ENCODE results near the gene EFNA2. TPM values are rescaled to one million over a fixed set of nuclear protein-coding genes. Genes with fewer than 3 reads are reported as not detected.

EFNA2 gene
- total and polyA plus RNA-seq, 2 of the 8 experiments (the other 6 are each of a cell fraction or from before 2014, with no cell fraction given) = 4.0 to 7.0 TPM

DNA sequence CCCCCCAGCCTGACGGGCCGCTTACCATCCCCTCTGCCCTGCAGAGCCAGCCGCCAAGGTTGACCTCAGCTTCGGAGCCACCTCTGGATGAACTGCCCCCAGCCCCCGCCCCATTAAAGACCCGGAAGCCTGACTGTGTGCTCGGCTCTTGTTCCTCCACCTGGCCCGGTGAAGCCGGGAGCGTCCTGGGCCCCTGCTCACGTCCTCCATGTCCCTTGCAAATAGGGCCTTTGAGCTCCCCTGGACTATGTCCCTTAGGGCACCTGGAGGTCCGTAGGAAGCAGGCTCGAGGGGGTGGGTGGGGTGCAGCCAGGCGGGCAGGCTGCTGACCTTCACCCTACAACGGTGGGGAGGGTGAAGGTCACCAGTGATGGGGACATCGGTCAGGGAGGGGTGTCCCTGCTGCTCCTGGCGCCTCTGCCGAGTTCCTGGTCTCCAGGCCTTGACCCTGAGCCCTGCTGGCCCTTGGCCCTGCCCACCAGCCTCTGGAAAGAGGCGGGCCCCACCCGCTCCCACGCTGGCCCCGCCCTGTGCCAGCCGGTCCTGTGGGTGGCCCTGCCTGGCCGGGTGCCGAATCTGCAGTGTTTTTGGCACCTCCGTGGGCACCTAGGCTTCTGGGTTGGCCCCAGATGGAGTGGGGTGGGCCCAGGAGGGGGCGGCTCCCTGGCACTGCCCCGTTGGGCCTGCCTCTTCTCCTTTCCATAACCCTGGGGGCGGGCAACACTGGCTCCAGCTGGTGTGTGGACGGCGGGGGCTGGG, 40.8 kb upstream of the EFNA2 start:
- H3K79me2 ChIP-seq (ENCODE audit: control insufficient read depth in 1 of 2, insufficient read depth in 2 of 2, low read length in 2 of 2) = peaks cover 0 to 8% of the 10 kb centered on the region in 2 experiments; a peak in 1 of 4 replicates
- no peak overlapping the region for H3K9ac ChIP-seq (replicated peaks in 1 of 4; ENCODE audit: extremely low read depth in 1 of 4, low read depth in 3 of 4, low read length in 3 of 4)
- H3K23ac ChIP-seq (ENCODE audit: insufficient read length) = no peak overlapping the region
- H4K20me1 ChIP-seq (replicated peaks in 1 of 2; ENCODE audit: control insufficient read depth in 1 of 2, insufficient read depth in 2 of 2, low read length in 2 of 2) = peaks cover 0 to 7% of the 10 kb centered on the region in 2 experiments
- no peak overlapping the region for H2AK5ac ChIP-seq (ENCODE audit: low read depth, low read length)
- ChIA-PET CTCF (ENCODE audit: partially characterized antibody) (interaction anchor here (0.6 to 7.7 kb wide), 26 partner anchors 8 to 381 kb away, joined by 3 to 212 read pairs (median 4); partner anchors contain the start of genes CIRBP and FAM174C), POLR2A (ENCODE audit: partially characterized antibody) (interaction anchor here (0.7 to 10.1 kb wide), 14 partner anchors 9 to 194 kb away, joined by 3 to 355 read pairs (median 4); partner anchors contain the start of genes ARHGAP45, CIRBP, FAM174C and GPX4)
- H3K4ac ChIP-seq (replicated peaks; ENCODE audit: insufficient read length, low read depth, low read length) = no peak overlapping the region
- peak overlapping the region; percentile 18; the same call in 1 of the 2 replicates for H2BK5ac ChIP-seq (ENCODE audit: low read depth, low read length)
- H2AFZ ChIP-seq (ENCODE audit: low read length) = no peak overlapping the region
- H3K36me3 ChIP-seq (ENCODE audit: control insufficient read depth in 2 of 4, insufficient read depth in 4 of 4, low read length in 3 of 4) = peaks cover 0 to under 1% (median 0%) of the 10 kb centered on the region in 4 experiments; a peak in 2 of 8 replicates
- peak overlapping the region in 1 of 2 experiments; percentile 39; a peak in 1 of 4 replicates for H3K4me2 ChIP-seq (ENCODE audit: insufficient read depth in 1 of 2, low read depth in 2 of 2, low read length in 2 of 2)
- no peak overlapping the region for H2BK20ac ChIP-seq (ENCODE audit: low read length)
- H3K56ac ChIP-seq (replicated peaks; ENCODE audit: insufficient read length, low read depth, low read length) = no peak overlapping the region
- H4K8ac ChIP-seq (ENCODE audit: extremely low read depth, insufficient read depth, low read length) = peak overlapping the region; percentile 29; the same call in 1 of the 2 replicates
- TF ChIP-seq SP4 (IDR thresholded peaks at IDR 0.05; ENCODE audit: low read length) (no peak), BACH1 (IDR thresholded peaks at IDR 0.05; ENCODE audit: low read length) (no peak)
- no peak overlapping the region for H2BK15ac ChIP-seq (ENCODE audit: low read length)
- peaks cover 0 to 21% (median 7%) of the 10 kb centered on the region in 4 experiments; a peak in 5 of 7 replicates for H3K4me1 ChIP-seq (replicated peaks in 1 of 4; ENCODE audit: control insufficient read depth in 3 of 4, insufficient read depth in 4 of 4, low read length in 3 of 4)
- no peak overlapping the region for H3K4me3 ChIP-seq (ENCODE audit: extremely low read depth in 1 of 4, insufficient read depth in 2 of 4, low read depth in 3 of 4, low read length in 4 of 4)
- no peaks in the 10 kb centered on the region for H3K9me3 ChIP-seq (ENCODE audit: insufficient read depth in 2 of 2, low read depth in 1 of 2, low read length in 1 of 2)
- H3K27ac ChIP-seq (ENCODE audit: low read depth, low read length) = 0 out of 2 replicates have a peak overlapping the region, but pooled peaks have one; percentile 16
- H3K18ac ChIP-seq (ENCODE audit: extremely low read depth, low read length) = peak overlapping the region; percentile 32; the same call in 1 of the 2 replicates
- FAIRE-seq = no peak
- H3K14ac ChIP-seq (ENCODE audit: insufficient read length) = no peak overlapping the region
- 75% methylated on average over 23 of the region's 31 CpGs; no CpG with 5 or more reads in 1 of the 2 experiments for WGBS, 2 experiments (ENCODE audit: extremely low coverage in 1 of 2, insufficient coverage in 1 of 2, insufficient read length in 1 of 2, insufficient replicate concordance in 2 of 2, low coverage in 1 of 2, low lambda C conversion rate in 2 of 2, missing lambda C conversion rate in 1 of 2)
- H3K27me3 ChIP-seq (replicated peaks in 1 of 4; ENCODE audit: control insufficient read depth in 3 of 4, extremely low read depth in 1 of 4, insufficient read depth in 3 of 4, low read length in 3 of 4) = no peaks in the 10 kb centered on the region
- peaks cover 5% of the 10 kb centered on the region; the same call in 1 of the 2 replicates for H3K23me2 ChIP-seq (ENCODE audit: low read depth, low read length)
- H4K5ac ChIP-seq (ENCODE audit: insufficient read length, low read depth, low read length) = no peak overlapping the region
- no peak overlapping the region for H4K91ac ChIP-seq (replicated peaks; ENCODE audit: insufficient read length, low read length)
- no peak for DNase-seq (ENCODE audit: low read depth in 1 of 2, low spot score in 2 of 2)
- no peak overlapping the region for H2BK12ac ChIP-seq (ENCODE audit: low read depth, low read length)
- no peak overlapping the region for H2BK120ac ChIP-seq (replicated peaks; ENCODE audit: low read depth, low read length)
- H3K79me1 ChIP-seq (ENCODE audit: low read depth, low read length) = peaks cover 9% of the 10 kb centered on the region
